Endothelial cell of umbilical vein (primary cell): ENCODE measurements around the gene MTMR6. TPM values are rescaled to one million over a fixed set of nuclear protein-coding genes. Genes with fewer than 3 reads are reported as not detected.

ENCODE experiments used
- BruUV-seq: library from RNA; stranded (reverse); fragments of 400-500 nt; replicated peaks from 2 replicates; lab custom pipeline; 2021; lab: Mats Ljungman, UMichigan
- CTCF ChIA-PET: fragments of 300-600, 350-600 bp; sonication (Branson Sonifier 250); formaldehyde crosslinking; loops from one replicate; lab custom pipeline; 2021; ENCODE audit warnings: antibody characterized with exemption, inconsistent platforms; lab: Charles Lee
- POLR2A ChIA-PET: fragments of 300-600, 350-600 bp; sonication (Branson Sonifier 250); formaldehyde crosslinking; loops from one replicate; lab custom pipeline; 2021; ENCODE audit warnings: antibody characterized with exemption, inconsistent platforms; lab: Charles Lee
- DNase-seq: peaks from one replicate; pipeline ENCODE4 v3.0.0-alpha.2; 2011; ENCODE audit warnings: low read depth, low spot score
- FAIRE-seq: peaks from 2 replicates; lab custom pipeline; 2011; peaks lifted over from hg19 to GRCh38; lab: Jason Lieb, UNC
- H2AFZ ChIP-seq: 2 replicates; pipeline ENCODE4 v1.6.0; 2012; ENCODE audit warnings: low read depth, low read length, control low read depth, inconsistent platforms
- H3K27ac ChIP-seq: 2 replicates; pipeline ENCODE4 v1.5.1; 2011; ENCODE audit warnings: low read depth, mild to moderate bottlenecking, control low read depth, low read length, moderate library complexity; ENCODE audit not compliant: insufficient read depth
- H3K27me3 ChIP-seq, 2 experiments: 2 replicates each; pipeline versions ENCODE4 v1.6.0 to v1.6.1; 2011; ENCODE audit warnings: low read length in 2 of 2, mixed read lengths in 1 of 2; ENCODE audit not compliant: control insufficient read depth in 2 of 2, insufficient read depth in 2 of 2
- H3K36me3 ChIP-seq, 2 experiments: 2 replicates in 1 of 2; 3 replicates in 1 of 2; pipeline ENCODE4 v1.5.1; 2011; ENCODE audit warnings: low read length in 2 of 2, mild to moderate bottlenecking in 1 of 2, moderate library complexity in 1 of 2; ENCODE audit not compliant: control insufficient read depth in 2 of 2, insufficient read depth in 2 of 2; ENCODE audit errors: extremely low read depth in 1 of 2
- H3K4me1 ChIP-seq: 3 replicates; pipeline ENCODE4 v1.5.1; 2011; ENCODE audit warnings: mild to moderate bottlenecking, low read length; ENCODE audit not compliant: control insufficient read depth, insufficient read depth; ENCODE audit errors: extremely low read depth
- H3K4me2 ChIP-seq: 2 replicates; pipeline ENCODE4 v1.6.1; 2011; ENCODE audit warnings: low read length, control low read depth, mixed read lengths; ENCODE audit not compliant: insufficient read depth
- H3K4me3 ChIP-seq, 3 experiments: fragments of 200-600 bp in 1 of 3; sonication (generic), shearing (Covaris generic) in 1 of 3; replicated peaks in 1 of 3; 2 replicates each; pipeline ENCODE4 v1.5.1; 2011 to 2016; ENCODE audit warnings: control low read depth in 3 of 3, low read length in 3 of 3, mild to moderate bottlenecking in 2 of 3, inconsistent platforms in 1 of 3, low read depth in 1 of 3, moderate library complexity in 1 of 3; ENCODE audit not compliant: insufficient read depth in 1 of 3
- H3K79me2 ChIP-seq: 2 replicates; pipeline ENCODE4 v1.6.0; 2012; ENCODE audit warnings: low read length, inconsistent platforms; ENCODE audit not compliant: control insufficient read depth, insufficient read depth
- H3K9ac ChIP-seq: replicated peaks from 2 replicates; pipeline ENCODE3; 2011; ENCODE audit warnings: low read length, control low read depth; ENCODE audit not compliant: insufficient read depth; ENCODE audit errors: extremely low read depth
- H3K9me1 ChIP-seq: replicated peaks from 3 replicates; pipeline ENCODE4 v1.6.0; 2011; ENCODE audit warnings: mild to moderate bottlenecking, low read length; ENCODE audit not compliant: control insufficient read depth, insufficient read depth; ENCODE audit errors: extremely low read depth
- H3K9me3 ChIP-seq: replicated peaks from 2 replicates; pipeline ENCODE4 v1.5.1; 2012; ENCODE audit warnings: low read length, inconsistent platforms; ENCODE audit not compliant: control insufficient read depth, insufficient read depth
- H4K20me1 ChIP-seq: replicated peaks from 2 replicates; pipeline ENCODE3; 2011; ENCODE audit warnings: mild to moderate bottlenecking, low read length; ENCODE audit not compliant: control insufficient read depth, insufficient read depth; ENCODE audit errors: extremely low read depth
- EZH2 ChIP-seq: IDR thresholded peaks from 2 replicates; pipeline ENCODE4 v1.6.1; 2012; ENCODE audit warnings: borderline replicate concordance, low read depth, mild to moderate bottlenecking, moderate library complexity, low read length, inconsistent platforms; ENCODE audit not compliant: severe bottlenecking
- FOS ChIP-seq: IDR thresholded peaks from 2 replicates; pipeline ENCODE4 v1.6.1; 2011; ENCODE audit warnings: mild to moderate bottlenecking, low read length, moderate library complexity, borderline replicate concordance; ENCODE audit not compliant: insufficient read depth
- GATA2 ChIP-seq: IDR thresholded peaks from 2 replicates; pipeline ENCODE4 v1.7.0; 2011; ENCODE audit warnings: low read depth, mild to moderate bottlenecking, moderate library complexity, mixed read lengths, low read length; ENCODE audit not compliant: insufficient read length, insufficient read depth
- JUN ChIP-seq: IDR thresholded peaks from 2 replicates; pipeline ENCODE4 v1.6.1; 2011; ENCODE audit warnings: borderline replicate concordance, low read depth; ENCODE audit not compliant: insufficient read length, insufficient read depth
- MAX ChIP-seq: IDR thresholded peaks from 2 replicates; pipeline ENCODE4 v1.6.1; 2011; ENCODE audit not compliant: insufficient read depth, insufficient read length
- MYC ChIP-seq: IDR thresholded peaks from one replicate; pipeline ENCODE4 v1.6.1; 2011; ENCODE audit warnings: mild to moderate bottlenecking, low read depth, low read length
- POLR2A ChIP-seq: IDR thresholded peaks from 2 replicates; pipeline ENCODE4 v1.6.1; 2012; ENCODE audit warnings: low read depth, mild to moderate bottlenecking, control low read depth, low read length
- POLR2AphosphoS5 ChIP-seq: IDR thresholded peaks from 2 replicates; pipeline ENCODE4 v1.6.1; 2012; ENCODE audit warnings: low read depth, mild to moderate bottlenecking, control low read depth, low read length, moderate library complexity; ENCODE audit not compliant: insufficient read depth
- dilution Hi-C: fragments of 300-500 bp; cut with MboI; formaldehyde crosslinking; loops from one replicate; pipeline ENCODE4 v1.15.0; 2019; ENCODE audit warnings: low sequenced_read_pairs; ENCODE audit not compliant: extremely low pct_ligation_motif_present
- intact Hi-C: fragments of 100-400 bp; cut with micrococcal nuclease; formaldehyde crosslinking; loops from one replicate; pipeline ENCODE4 v1.10.0; 2022
- polyA plus RNA-seq, 4 experiments: library from polyadenylated mRNA; depleted of rRNA in 3 of 4; stranded (reverse) in 3 of 4; unstranded in 1 of 4; fragments of >200 nt; gene quantifications; 2 replicates each; pipeline versions ENCODE4 v1.2.1 to v1.2.3, GENCODE V29; 2011 to 2012; ENCODE audit warnings: missing spikeins in 1 of 4
- total RNA-seq: library from RNA; stranded (reverse); gene quantifications from 2 replicates; pipeline ENCODE4 v1.2.3, GENCODE V29; 2021
- TF ChIP-seq, protein P1 (sequence below), 2 donors: IDR thresholded peaks; 1 replicate in 1 of 2; 2 replicates in 1 of 2; pipeline ENCODE4 v1.5.1; 2011; ENCODE audit warnings: low read length in 2 of 2, mild to moderate bottlenecking in 2 of 2, moderate library complexity in 2 of 2, control low read depth in 1 of 2, inconsistent platforms in 1 of 2, low read depth in 1 of 2; ENCODE audit not compliant: insufficient read depth in 1 of 2; ENCODE audit errors: extremely low read depth in 1 of 2

The MTMR6 gene
- total and polyA plus RNA-seq, 2 donors (not counting 3 experiments of a cell fraction or from before 2014, with no cell fraction given): 10.2 to 20.9 TPM

DNA sequence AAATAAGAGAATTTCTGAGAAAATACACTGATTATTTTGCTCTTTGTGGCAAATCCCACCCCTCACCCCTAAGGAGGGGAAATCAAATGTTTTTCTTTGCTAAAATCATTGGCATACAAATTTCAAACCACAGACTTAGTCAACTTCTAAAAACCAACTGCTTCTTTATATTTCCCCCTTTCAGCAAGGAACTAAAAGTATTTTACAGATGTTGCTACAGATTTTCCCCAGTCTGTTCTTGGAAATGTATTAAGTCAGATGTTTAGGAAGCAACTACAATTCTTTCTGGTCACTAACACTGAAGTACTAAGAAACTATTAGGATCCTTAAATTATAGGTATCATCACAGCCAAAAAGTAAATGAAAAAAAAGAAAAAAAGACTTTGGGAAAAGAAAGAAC lies 6.9 kb downstream of the MTMR6 start:
- CTCF ChIA-PET: no interaction called here
- Histone ChIP-seq H3K79me2 (peaks cover 92% of the 10 kb centered on the region), H3K9me1 (no peaks in the 10 kb centered on the region), H3K9ac (no peak overlapping the region), H3K4me3 (no peak overlapping the region), H3K4me2 (no peak overlapping the region), H4K20me1 (peaks cover 8% of the 10 kb centered on the region), H3K27ac (no peak overlapping the region), H3K36me3 (no peaks in the 10 kb centered on the region), H3K4me1 (peaks cover 3% of the 10 kb centered on the region), H2AFZ (no peak overlapping the region), H3K27me3 (no peaks in the 10 kb centered on the region), H3K9me3 (no peaks in the 10 kb centered on the region)
- POLR2A ChIA-PET: no interaction called here
- dilution Hi-C loops (no loop called here), intact Hi-C loops (no loop called here)
- no TSS peak for BruUV-seq
- no peak for DNase-seq
- TF ChIP-seq FOS: no peak
- FAIRE-seq: no peak

- Histone ChIP-seq H3K27ac (no peak overlapping the region), H4K20me1 (peaks cover 8% of the 10 kb centered on the region), H3K4me1 (no peaks in the 10 kb centered on the region), H3K36me3 (peaks cover 0 to 6% of the 10 kb centered on the region in 2 experiments), H2AFZ (no peak overlapping the region), H3K79me2 (peaks cover 71% of the 10 kb centered on the region), H3K4me2 (no peak overlapping the region), H3K9ac (no peak overlapping the region), H3K9me3 (no peaks in the 10 kb centered on the region), H3K9me1 (no peaks in the 10 kb centered on the region), H3K4me3 (no peak overlapping the region), H3K27me3 (no peaks in the 10 kb centered on the region)
- TF ChIP-seq MAX: no peak
- no peak for TF ChIP-seq GATA2
- no peak for TF ChIP-seq POLR2A
- TF ChIP-seq MYC: no peak
- no peak for TF ChIP-seq FOS
- TF ChIP-seq EZH2: no peak
- TF ChIP-seq, protein P1, sequence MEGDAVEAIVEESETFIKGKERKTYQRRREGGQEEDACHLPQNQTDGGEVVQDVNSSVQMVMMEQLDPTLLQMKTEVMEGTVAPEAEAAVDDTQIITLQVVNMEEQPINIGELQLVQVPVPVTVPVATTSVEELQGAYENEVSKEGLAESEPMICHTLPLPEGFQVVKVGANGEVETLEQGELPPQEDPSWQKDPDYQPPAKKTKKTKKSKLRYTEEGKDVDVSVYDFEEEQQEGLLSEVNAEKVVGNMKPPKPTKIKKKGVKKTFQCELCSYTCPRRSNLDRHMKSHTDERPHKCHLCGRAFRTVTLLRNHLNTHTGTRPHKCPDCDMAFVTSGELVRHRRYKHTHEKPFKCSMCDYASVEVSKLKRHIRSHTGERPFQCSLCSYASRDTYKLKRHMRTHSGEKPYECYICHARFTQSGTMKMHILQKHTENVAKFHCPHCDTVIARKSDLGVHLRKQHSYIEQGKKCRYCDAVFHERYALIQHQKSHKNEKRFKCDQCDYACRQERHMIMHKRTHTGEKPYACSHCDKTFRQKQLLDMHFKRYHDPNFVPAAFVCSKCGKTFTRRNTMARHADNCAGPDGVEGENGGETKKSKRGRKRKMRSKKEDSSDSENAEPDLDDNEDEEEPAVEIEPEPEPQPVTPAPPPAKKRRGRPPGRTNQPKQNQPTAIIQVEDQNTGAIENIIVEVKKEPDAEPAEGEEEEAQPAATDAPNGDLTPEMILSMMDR (IDR thresholded peaks at IDR 0.05; ENCODE audit: extremely low read depth in 1 of 2, insufficient read depth in 1 of 2, low read depth in 1 of 2, low read length in 2 of 2): no peak
- TF ChIP-seq POLR2AphosphoS5: no peak
- no peak for TF ChIP-seq JUN
- BruUV-seq: no TSS peak
- intact Hi-C loops: no loop called here
- dilution Hi-C loops: no loop called here
- DNase-seq (no peak), FAIRE-seq (no peak)
- CTCF ChIA-PET: no interaction called here
- POLR2A ChIA-PET: no interaction called here
These were observed 10.5 kb downstream of the MTMR6 start for GRCh38 chr13:25276748-25277147.
